Hepatocyte (in vitro differentiated cells): ENCODE data around the gene RGCC. TPM values are rescaled to one million over a fixed set of nuclear protein-coding genes. Genes with fewer than 3 reads are reported as not detected.

Source experiments
- DNase-seq: peaks from one replicate; pipeline ENCODE4 v3.0.0-alpha.2; 2016; ENCODE audit warnings: low spot score
- H2AFZ ChIP-seq: fragments of 200-600 bp; sonication (generic); 2 replicates; pipeline ENCODE4 v1.6.0; 2016; ENCODE audit warnings: antibody characterized with exemption, mild to moderate bottlenecking
- H3K27ac ChIP-seq: fragments of 200-600 bp; sonication (generic); 2 replicates; pipeline ENCODE4 v1.5.1; 2016; ENCODE audit warnings: mild to moderate bottlenecking
- H3K27me3 ChIP-seq: fragments of 200-600 bp; sonication (generic); 2 replicates; pipeline ENCODE4 v1.6.1; 2016
- H3K36me3 ChIP-seq: fragments of 200-600 bp; sonication (generic); replicated peaks from 2 replicates; pipeline ENCODE4 v1.5.1; 2016; ENCODE audit warnings: low read depth; ENCODE audit not compliant: insufficient read depth
- H3K4me1 ChIP-seq: fragments of 200-600 bp; sonication (generic); 2 replicates; pipeline ENCODE4 v1.5.1; 2016; ENCODE audit warnings: mild to moderate bottlenecking, moderate library complexity; ENCODE audit not compliant: insufficient read depth
- H3K4me2 ChIP-seq: fragments of 200-600 bp; sonication (generic); 2 replicates; pipeline ENCODE4 v1.6.0; 2016
- H3K4me3 ChIP-seq: fragments of 200-600 bp; sonication (generic); 2 replicates; pipeline ENCODE4 v1.5.1; 2016; ENCODE audit warnings: mild to moderate bottlenecking
- H3K79me2 ChIP-seq: fragments of 200-600 bp; sonication (generic); 2 replicates; pipeline ENCODE4 v1.6.0; 2017; ENCODE audit warnings: mild to moderate bottlenecking
- H3K9me2 ChIP-seq: fragments of 200-600 bp; sonication (generic); replicated peaks from 2 replicates; pipeline ENCODE4 v1.6.0; 2017; ENCODE audit warnings: mild to moderate bottlenecking; ENCODE audit not compliant: insufficient read depth
- H3K9me3 ChIP-seq: fragments of 200-600 bp; sonication (generic); 2 replicates; pipeline ENCODE4 v1.5.1; 2016; ENCODE audit warnings: low read depth, mild to moderate bottlenecking
- H4K20me1 ChIP-seq: fragments of 200-600 bp; sonication (generic); 2 replicates; pipeline ENCODE4 v1.6.0; 2016; ENCODE audit warnings: mild to moderate bottlenecking; ENCODE audit not compliant: insufficient read depth, poor library complexity, severe bottlenecking
- CTCF ChIP-seq: fragments of 200-600 bp; sonication (generic); IDR thresholded peaks from 2 replicates; pipeline ENCODE4 v1.5.1; 2016; ENCODE audit warnings: antibody characterized with exemption, mild to moderate bottlenecking; ENCODE audit not compliant: poor library complexity
- EZH2 ChIP-seq: fragments of 200-600 bp; sonication (generic); IDR thresholded peaks from 2 replicates; pipeline ENCODE4 v1.6.1; 2016; ENCODE audit warnings: antibody characterized with exemption, mild to moderate bottlenecking, borderline replicate concordance
- EZH2phosphoT487 ChIP-seq: fragments of 200-600 bp; sonication (generic); IDR thresholded peaks from one replicate; pipeline ENCODE4 v1.6.1; 2018; ENCODE audit warnings: antibody characterized with exemption, mild to moderate bottlenecking, low read depth, moderate library complexity; ENCODE audit not compliant: unreplicated experiment, severe bottlenecking
- whole genome bisulfite sequencing: methylation state at CpG from one replicate; pipeline ENCODE4 v1.1.6; 2016; ENCODE audit warnings: low lambda C conversion rate; ENCODE audit errors: missing lambda C conversion rate; 5-methylcytosine and 5-hydroxymethylcytosine counted together
- polyA plus RNA-seq: library from polyadenylated mRNA; unstranded; fragments of >200 nt; fragmentation: Nextera tagmentation; extraction: Ambion mirVana; gene quantifications from 2 replicates; pipeline ENCODE4 v1.2.1, GENCODE V29; 2016
- total RNA-seq: library from RNA; depleted of rRNA; stranded (reverse); fragments of >200 nt; gene quantifications from 2 replicates; pipeline ENCODE4 v1.2.3, GENCODE V29; 2014

The RGCC gene
- total and polyA plus RNA-seq, 2 experiments from 2014 or later = 8.1 to 19.9 TPM

GRCh38 chr13:41516166-41516565, 58.8 kb downstream of the RGCC start:
- Histone ChIP-seq H3K4me1 (no peaks in the 10 kb centered on the region), H3K36me3 (no peaks in the 10 kb centered on the region), H3K4me2 (no peak overlapping the region), H3K9me2 (no peaks in the 10 kb centered on the region), H3K9me3 (no peaks in the 10 kb centered on the region), H2AFZ (no peak overlapping the region), H3K27ac (no peak overlapping the region), H3K79me2 (no peaks in the 10 kb centered on the region), H3K27me3 (no peaks in the 10 kb centered on the region), H3K4me3 (no peak overlapping the region), H4K20me1 (no peaks in the 10 kb centered on the region)
- 96% methylated on average over 3 of the region's 3 CpGs for WGBS
- DNase-seq = no peak
- TF ChIP-seq EZH2 (no peak), CTCF (no peak), EZH2phosphoT487 (no peak)

GRCh38 chr13:41516760-41517159, 59.4 kb downstream of the RGCC start:
- Histone ChIP-seq H2AFZ (no peak overlapping the region), H3K9me3 (no peaks in the 10 kb centered on the region), H3K27ac (no peak overlapping the region), H3K4me3 (no peak overlapping the region), H3K27me3 (no peaks in the 10 kb centered on the region), H3K4me1 (no peaks in the 10 kb centered on the region), H3K9me2 (no peaks in the 10 kb centered on the region), H3K79me2 (no peaks in the 10 kb centered on the region), H3K36me3 (no peaks in the 10 kb centered on the region), H3K4me2 (no peak overlapping the region), H4K20me1 (no peaks in the 10 kb centered on the region)
- no peak for TF ChIP-seq CTCF
- no peak for TF ChIP-seq EZH2phosphoT487
- TF ChIP-seq EZH2 = no peak
- WGBS = 91% methylated on average over 4 of the region's 4 CpGs
- DNase-seq = no peak

DNA sequence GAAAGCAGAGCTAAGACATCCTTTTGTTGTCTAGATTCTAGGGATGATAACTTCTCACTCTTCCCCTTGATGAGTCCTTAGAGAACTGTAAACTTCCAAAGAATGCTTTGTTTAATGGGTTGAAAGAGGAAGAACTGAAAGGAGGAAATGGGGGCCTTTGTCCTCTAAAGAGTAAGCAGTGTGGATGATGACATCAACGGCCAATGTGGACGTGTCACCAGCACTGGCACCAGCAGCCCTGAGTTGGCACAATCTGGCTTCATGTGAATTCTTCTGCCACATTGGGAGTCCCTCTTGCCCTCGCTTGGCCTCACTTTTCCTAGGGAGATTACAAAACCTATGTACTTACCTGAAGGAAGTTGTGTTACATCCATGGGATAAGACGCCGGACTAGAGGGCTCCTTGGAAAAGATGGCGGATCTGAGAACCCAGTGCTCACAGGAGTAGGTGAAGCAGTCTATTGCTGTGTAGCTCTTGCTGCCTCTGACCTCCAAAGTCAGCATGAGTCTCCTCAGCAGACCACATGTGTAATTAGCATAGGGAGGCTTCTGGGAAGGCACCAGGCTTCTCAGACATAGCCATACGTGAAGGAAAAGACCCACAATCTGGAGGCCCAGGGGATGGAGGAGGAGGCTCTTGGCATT, 62.8 kb downstream of the RGCC start:
- 88% methylated on average over 7 of the region's 7 CpGs for WGBS
- DNase-seq = no peak

More for the DNA sequence above, 62.8 kb downstream of the RGCC start:
- Histone ChIP-seq H3K9me2 (no peaks in the 10 kb centered on the region), H4K20me1 (no peaks in the 10 kb centered on the region), H3K4me1 (no peaks in the 10 kb centered on the region), H3K4me2 (no peak overlapping the region), H3K36me3 (no peaks in the 10 kb centered on the region), H3K79me2 (no peaks in the 10 kb centered on the region), H3K9me3 (no peaks in the 10 kb centered on the region), H3K27me3 (no peaks in the 10 kb centered on the region), H2AFZ (no peak overlapping the region), H3K4me3 (no peak overlapping the region), H3K27ac (no peak overlapping the region)
- TF ChIP-seq EZH2phosphoT487 (no peak), CTCF (no peak), EZH2 (no peak)

Other genes starting within 250 kb of the RGCC start
- 11.3 and 18.5 TPM in 2 replicates for gene MTRF1, start 194.0 kb upstream of the RGCC start, total RNA-seq
- gene MTRF1, start 194.0 kb upstream of the RGCC start, polyA plus RNA-seq = 10.4 and 11.8 TPM in 2 replicates
- gene NAA16, start 146.3 kb upstream of the RGCC start, total RNA-seq = 16.2 and 24.5 TPM in 2 replicates
- 10.7 and 12.0 TPM in 2 replicates for gene NAA16, start 146.3 kb upstream of the RGCC start, polyA plus RNA-seq